ENCODE data around the gene NSG2.
"Not testable (repeated sequence)": the region's sequence is repeated elsewhere in the genome, so short reads cannot be mapped to it uniquely, and the experiment has no call there.

The NSG2 gene

GRCh38 chr5:174010365-174010764 lies 35.1 kb upstream of the NSG2 start:
- no peak for DNase-seq
- Histone ChIP-seq H3K27me3 (replicated peaks) (no peaks in the 10 kb centered on the region), H3K4me3 (ENCODE audit: low read depth, low read length) (no peak overlapping the region), H3K27ac (no peak overlapping the region), H3K36me3 (replicated peaks) (no peaks in the 10 kb centered on the region)
- TF ChIP-seq CTCF (IDR thresholded peaks at IDR 0.05; ENCODE audit: low read depth, low read length, missing control alignments): no peak
- in situ Hi-C loops (cut with HindIII; ENCODE audit: low pct_ligation_motif_present, low sequenced_read_pairs): no loop called here

- H3K4me3 ChIP-seq (ENCODE audit: low read depth, low read length): no peak overlapping the region
- H3K27me3 ChIP-seq (replicated peaks): no peaks in the 10 kb centered on the region
- no peak for TF ChIP-seq CTCF (IDR thresholded peaks at IDR 0.05; ENCODE audit: low read depth, low read length, missing control alignments)
- no peak overlapping the region for H3K27ac ChIP-seq
- in situ Hi-C loops (cut with HindIII; ENCODE audit: low pct_ligation_motif_present, low sequenced_read_pairs): no loop called here
- no peaks in the 10 kb centered on the region for H3K36me3 ChIP-seq (replicated peaks)
- no peak for DNase-seq
These were observed 34.1 kb upstream of the NSG2 start for GRCh38 chr5:174011441-174011840.

GRCh38 chr5:174020069-174020927 lies 25.2 kb upstream of the NSG2 start:
- in situ Hi-C loops (cut with HindIII; ENCODE audit: low pct_ligation_motif_present, low sequenced_read_pairs); H3K36me3 ChIP-seq (replicated peaks); H3K27ac ChIP-seq; H3K27me3 ChIP-seq (replicated peaks); H3K4me3 ChIP-seq (ENCODE audit: low read depth, low read length): not testable (repeated sequence)
- peak; percentile 65 for DNase-seq
- TF ChIP-seq CTCF (IDR thresholded peaks at IDR 0.05; ENCODE audit: low read depth, low read length, missing control alignments): peak; percentile 60

GRCh38 chr5:174020928-174021304 lies 24.6 kb upstream of the NSG2 start:
- in situ Hi-C loops (cut with HindIII; ENCODE audit: low pct_ligation_motif_present, low sequenced_read_pairs): no loop called here
- Histone ChIP-seq H3K4me3 (ENCODE audit: low read depth, low read length) (no peak overlapping the region), H3K27me3 (replicated peaks) (no peaks in the 10 kb centered on the region), H3K27ac (no peak overlapping the region), H3K36me3 (replicated peaks) (no peaks in the 10 kb centered on the region)
- no peak for TF ChIP-seq CTCF (IDR thresholded peaks at IDR 0.05; ENCODE audit: low read depth, low read length, missing control alignments)
- no peak for DNase-seq

- H3K4me3 ChIP-seq (ENCODE audit: low read depth, low read length): no peak overlapping the region
- H3K36me3 ChIP-seq (replicated peaks): no peaks in the 10 kb centered on the region
- in situ Hi-C loops (cut with HindIII; ENCODE audit: low pct_ligation_motif_present, low sequenced_read_pairs): no loop called here
- H3K27ac ChIP-seq: no peak overlapping the region
- TF ChIP-seq CTCF (IDR thresholded peaks at IDR 0.05; ENCODE audit: low read depth, low read length, missing control alignments): no peak
- no peak for DNase-seq
- H3K27me3 ChIP-seq (replicated peaks): no peaks in the 10 kb centered on the region
These were observed 23.0 kb upstream of the NSG2 start for GRCh38 chr5:174022384-174023095.

All from brain microvascular endothelial cell (primary cell).